OCI-LY1 (cell line): Measurements from ENCODE around the gene PAN2.

Source experiments
- CTCF ChIP-seq: fragments of 200-600 bp; sonication (generic), shearing (Covaris generic); IDR thresholded peaks from 2 replicates; pipeline ENCODE4 v1.5.1; 2017; ENCODE audit warnings: mild to moderate bottlenecking, antibody characterized with exemption, low read length, moderate library complexity, mixed read lengths
- EZH2 ChIP-seq: fragments of 200-600 bp; sonication (generic), shearing (Covaris generic); IDR thresholded peaks from 2 replicates; pipeline ENCODE4 v1.8.0; 2017; ENCODE audit warnings: borderline replicate concordance, mixed run types, mild to moderate bottlenecking, antibody characterized with exemption, low read length, moderate library complexity, mixed read lengths

GRCh38 chr12:56330936-56331490 is 2.8 kb downstream of the PAN2 start:
- TF ChIP-seq CTCF (no peak), EZH2 (no peak)
